ENCODE results near the gene NOL4. TPM values are rescaled to one million over a fixed set of nuclear protein-coding genes. Genes with fewer than 3 reads are reported as not detected.

NOL4 gene
- total RNA-seq, 1 experiment from 2014 or later, result not detected

GRCh38 chr18:34196256-34196655 lies 28.5 kb downstream of the NOL4 start:
- DNase-seq (ENCODE audit: low read depth), result no peak

- no peak for DNase-seq (ENCODE audit: low read depth)
These were observed 30.5 kb downstream of the NOL4 start for GRCh38 chr18:34194239-34194638.

- DNase-seq (ENCODE audit: low read depth), result no peak
These were observed 34.9 kb downstream of the NOL4 start for GRCh38 chr18:34189656-34190435.

Data from M059J (cell line).